Regular cardiac myocyte (primary cell): Measurements from ENCODE around the gene PITRM1. TPM values are rescaled to one million over a fixed set of nuclear protein-coding genes. Genes with fewer than 3 reads are reported as not detected.

Experiments
- total RNA-seq: library from RNA; depleted of rRNA; stranded (reverse); fragments of >200 nt; gene quantifications from 2 replicates; pipeline ENCODE4 v1.2.3, GENCODE V29; 2014

The PITRM1 gene, protein sequence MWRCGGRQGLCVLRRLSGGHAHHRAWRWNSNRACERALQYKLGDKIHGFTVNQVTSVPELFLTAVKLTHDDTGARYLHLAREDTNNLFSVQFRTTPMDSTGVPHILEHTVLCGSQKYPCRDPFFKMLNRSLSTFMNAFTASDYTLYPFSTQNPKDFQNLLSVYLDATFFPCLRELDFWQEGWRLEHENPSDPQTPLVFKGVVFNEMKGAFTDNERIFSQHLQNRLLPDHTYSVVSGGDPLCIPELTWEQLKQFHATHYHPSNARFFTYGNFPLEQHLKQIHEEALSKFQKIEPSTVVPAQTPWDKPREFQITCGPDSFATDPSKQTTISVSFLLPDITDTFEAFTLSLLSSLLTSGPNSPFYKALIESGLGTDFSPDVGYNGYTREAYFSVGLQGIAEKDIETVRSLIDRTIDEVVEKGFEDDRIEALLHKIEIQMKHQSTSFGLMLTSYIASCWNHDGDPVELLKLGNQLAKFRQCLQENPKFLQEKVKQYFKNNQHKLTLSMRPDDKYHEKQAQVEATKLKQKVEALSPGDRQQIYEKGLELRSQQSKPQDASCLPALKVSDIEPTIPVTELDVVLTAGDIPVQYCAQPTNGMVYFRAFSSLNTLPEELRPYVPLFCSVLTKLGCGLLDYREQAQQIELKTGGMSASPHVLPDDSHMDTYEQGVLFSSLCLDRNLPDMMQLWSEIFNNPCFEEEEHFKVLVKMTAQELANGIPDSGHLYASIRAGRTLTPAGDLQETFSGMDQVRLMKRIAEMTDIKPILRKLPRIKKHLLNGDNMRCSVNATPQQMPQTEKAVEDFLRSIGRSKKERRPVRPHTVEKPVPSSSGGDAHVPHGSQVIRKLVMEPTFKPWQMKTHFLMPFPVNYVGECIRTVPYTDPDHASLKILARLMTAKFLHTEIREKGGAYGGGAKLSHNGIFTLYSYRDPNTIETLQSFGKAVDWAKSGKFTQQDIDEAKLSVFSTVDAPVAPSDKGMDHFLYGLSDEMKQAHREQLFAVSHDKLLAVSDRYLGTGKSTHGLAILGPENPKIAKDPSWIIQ
- 48.8 and 82.4 TPM in 2 replicates for total RNA-seq

DNA sequence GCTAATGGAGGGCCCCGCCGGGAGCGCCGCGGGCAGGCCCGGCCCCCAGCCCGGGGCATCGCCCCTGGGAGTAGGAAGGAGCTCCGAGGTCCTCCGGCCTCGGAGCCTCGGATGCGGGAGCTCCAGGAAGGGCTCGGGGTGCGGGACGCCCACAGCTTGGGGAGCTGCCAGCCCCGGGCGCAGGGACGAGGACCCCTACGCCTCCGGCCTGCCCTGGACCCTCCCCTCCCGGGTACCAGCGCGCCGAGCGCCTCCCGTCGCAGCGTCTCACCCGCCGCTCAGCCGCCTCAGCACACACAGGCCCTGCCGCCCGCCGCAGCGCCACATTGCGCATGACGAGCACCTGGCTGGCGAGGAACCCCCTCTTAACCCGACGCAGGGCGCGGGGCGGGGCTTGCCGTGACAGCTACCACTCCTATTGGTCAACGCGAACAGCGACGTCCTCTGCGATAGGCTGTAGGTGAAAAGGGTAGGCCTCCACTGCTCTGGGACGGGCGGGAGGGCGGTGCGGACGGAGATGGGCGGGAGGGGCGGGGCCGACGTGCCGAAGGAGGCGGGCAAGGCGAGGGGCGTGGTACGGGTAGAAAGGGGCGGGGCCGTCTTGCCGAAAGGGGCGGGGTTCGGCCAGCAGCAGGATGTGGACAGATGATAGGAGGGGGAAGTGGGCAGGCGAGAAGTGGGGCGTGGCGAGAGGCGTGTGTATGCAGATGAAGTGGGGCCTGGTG, at the start of gene PITRM1:
Gene PITRM1 (minus strand): TSS at position 337 of the 725 bp plus-strand sequence. CDS start 10 bp downstream, at position 327.

Other genes with a start within 250 kb of the PITRM1 start
- gene PFKP, start 105.2 kb downstream of the PITRM1 start, total RNA-seq = 264 and 396 TPM in 2 replicates